ENCODE measurements around the gene RFLNA.

RFLNA gene

DNA sequence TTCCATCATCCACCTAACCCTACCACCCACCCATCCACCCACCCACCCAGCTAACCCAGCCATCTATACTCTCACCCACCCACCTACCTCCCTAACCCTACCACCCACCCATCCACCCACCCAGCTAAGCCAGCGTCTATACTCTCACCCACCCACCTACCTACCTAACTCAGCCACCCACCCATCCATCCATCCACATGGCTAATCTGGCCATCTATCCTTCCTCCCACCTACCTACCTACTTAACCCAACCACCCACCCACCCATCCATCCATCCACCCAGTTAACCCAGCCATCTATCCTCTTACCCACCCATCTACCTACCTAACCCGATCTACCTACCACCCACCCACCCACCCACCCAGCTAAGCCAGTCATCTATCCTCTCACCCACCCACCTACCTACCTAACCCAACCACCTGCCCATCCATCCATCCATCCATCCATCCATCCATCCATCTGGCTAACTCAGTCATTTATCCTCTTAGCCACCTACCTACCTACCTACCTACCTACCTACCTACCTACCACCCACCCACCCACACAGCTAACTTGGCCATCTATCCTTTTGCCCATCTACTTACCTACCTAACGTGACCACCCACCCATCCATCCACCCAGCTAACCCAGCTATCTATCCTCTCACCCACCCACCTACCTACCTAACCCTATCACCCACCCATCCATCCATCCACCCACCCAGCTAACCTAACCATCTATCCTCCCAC lies 44.1 kb downstream of the RFLNA start:
- no peak for DNase-seq

DNA sequence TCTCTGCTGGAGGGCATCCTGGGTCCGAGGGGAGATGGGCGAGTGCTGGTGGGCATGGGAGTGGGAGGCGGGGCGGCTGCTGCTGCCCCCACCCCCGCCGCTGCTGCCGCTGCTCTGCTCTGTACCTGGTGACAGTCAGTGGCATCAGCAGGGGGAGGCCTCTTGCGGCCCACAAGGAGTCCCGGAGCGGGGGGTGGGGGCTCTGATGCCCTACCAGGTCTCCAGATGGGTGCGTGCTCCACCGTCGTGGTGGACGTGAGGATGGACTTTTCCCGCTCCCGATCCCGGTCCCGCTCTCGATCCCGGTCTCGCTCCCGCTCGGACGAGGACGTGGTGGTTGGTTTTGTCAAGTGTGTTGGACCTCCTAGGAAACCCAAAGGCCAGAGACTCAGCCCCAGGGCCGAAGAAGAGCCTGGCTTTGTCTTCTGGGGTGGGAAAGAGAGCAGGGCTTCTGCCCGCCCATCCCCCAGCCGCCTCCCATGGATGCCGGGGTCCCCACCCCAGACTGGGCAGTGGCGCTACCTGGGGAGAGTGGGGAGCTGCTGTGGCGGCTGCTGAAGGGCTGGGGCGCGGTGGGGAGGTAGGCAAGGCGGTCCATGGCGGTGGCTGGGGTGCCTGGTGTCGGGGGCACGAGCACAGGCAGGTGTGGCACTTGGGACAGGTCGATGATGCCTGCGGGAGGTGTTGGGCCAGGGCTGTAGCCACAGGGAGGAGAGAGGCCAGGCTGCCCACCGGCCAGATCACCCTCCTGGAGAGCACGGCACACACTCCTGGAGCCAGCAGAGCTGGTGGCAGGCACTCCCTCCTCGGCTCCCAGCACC lies 45.4 kb downstream of the RFLNA start:
- DNase-seq = no peak

DNA sequence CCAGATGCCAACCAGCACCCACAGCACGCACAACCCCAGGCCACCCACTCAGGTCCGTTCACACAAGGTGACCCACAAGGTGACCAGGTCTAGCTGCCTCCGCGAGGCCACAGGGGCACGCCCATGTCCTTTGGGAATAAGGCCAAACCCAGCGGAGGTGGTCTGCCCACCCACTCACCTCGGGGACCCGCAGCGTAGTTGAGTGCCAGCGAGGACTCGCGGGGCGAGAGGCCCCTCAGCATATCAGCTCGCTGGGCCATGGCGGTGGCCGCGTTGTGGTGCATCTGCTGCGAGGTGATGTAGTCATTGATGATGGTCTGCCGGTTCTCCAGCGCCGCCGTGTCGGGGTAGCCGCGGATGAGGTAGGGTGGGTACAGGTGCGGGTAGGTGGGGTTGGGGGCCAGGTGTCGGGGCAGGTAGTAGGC lies 46.8 kb downstream of the RFLNA start:
- DNase-seq = no peak

DNA sequence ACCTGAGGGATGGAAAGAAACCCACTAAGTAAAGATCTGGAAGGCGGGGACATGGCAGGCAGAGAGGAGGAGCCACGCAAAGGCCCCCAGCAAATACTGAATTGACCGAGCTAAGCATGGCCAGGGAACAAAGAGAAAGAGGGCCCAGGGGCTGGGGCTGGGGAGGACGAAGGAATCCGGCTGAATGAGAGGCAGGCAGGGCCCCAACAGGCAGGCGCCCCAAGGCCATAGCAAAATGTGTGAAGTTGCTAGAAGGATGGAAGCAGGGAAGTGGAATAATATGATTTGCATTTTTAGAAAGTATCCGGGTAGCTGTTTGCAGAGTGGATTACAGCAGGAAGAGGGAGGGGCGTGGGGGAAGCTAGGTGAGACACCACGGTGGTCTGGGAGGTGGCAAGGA lies 49.1 kb downstream of the RFLNA start:
- no peak for DNase-seq

DNA sequence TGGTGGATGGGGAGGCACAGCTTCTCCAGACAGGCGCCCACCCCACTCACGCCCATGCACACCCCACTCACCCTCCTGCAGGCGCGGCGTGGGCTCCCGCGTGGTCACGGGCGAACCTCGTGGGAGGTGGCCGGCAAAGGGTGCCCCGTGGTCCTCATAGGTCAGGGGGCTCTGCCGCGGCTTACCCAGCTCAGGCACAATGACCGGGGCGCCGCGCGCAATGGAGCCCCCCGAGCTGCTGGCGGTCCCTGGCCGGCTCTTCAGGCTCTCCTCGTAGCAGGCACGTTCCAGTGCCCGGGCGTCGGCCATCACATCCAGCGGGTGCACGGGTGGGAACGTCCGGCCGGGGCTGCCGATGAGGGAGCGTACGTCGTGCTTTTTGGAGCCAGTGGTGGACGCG lies 49.6 kb downstream of the RFLNA start:
- DNase-seq = no peak

DNA sequence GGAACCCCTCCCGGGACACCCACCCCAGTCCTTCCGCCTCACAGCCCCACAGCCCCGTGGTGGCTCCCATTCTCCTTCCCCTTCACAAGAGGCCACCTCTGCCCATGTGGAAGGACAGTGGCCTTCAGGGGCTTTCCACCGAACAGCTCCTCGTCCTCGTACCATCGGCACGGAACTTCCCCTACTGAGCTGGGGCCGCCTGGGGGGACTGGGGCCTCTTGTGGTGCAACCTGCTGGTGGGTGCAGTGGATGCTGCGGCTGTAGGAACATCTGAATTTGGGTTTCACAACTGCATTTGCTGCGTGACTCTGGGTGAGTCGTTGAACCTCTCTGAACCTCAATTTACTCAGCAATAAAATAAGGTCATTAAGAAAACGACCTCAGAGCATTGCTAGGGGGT lies 50.9 kb downstream of the RFLNA start:
- peak in 1 of 2 donors; percentile 74 for DNase-seq

DNA sequence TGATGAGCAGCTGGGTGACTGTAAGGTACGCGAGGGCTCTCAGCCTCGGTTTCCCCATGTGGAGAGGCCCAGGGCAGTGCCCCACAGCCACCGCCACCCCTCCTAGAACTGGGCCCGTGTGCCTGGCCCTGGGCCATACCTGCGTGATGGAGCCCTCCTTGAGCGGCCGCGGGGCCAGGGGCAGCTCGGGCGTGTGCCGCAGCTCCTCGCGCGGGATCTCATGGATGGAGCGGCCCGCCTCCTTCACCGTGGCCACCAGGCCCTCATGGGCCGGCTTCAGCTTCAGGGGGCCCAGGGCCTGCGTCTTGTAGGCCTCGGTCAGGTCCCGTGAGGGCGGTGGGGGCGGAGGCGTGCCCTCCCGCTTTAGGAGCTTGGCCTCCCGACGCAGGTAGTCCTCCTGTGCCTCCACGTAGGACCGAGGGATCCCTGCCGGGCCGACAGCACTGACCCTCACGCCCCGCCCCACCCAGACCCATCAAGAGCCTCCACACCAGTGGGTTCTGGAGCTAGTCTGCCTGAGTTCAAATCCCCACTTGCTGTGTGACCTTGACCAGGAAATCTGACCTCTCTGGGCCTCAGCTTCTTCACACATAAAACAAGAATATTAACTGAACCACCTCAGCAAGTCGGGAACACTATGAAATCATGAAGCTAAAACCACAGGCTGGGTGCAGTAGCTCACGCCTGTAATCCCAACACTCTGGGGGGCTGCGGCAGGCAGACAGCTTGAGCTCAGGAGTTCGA lies 51.7 kb downstream of the RFLNA start:
- DNase-seq = no peak

DNA sequence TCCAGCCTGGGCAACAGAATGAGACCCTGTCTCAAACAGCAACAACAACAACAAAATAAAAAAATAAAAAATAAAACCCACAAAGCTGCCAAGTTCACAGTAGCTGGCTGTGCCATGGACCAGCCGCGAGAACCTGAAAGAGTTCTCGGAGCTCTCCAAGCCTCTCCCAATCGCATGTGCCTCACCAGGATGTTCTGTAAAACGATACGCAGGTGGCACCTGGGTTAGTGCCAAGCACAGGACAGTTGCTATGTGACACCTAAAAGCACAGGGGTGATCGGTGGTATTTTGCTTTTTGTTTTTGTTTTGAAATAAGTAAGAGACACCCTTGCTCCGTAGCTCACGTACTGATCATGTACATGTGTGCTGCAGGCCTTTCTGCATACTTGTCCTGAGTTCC lies 52.4 kb downstream of the RFLNA start:
- DNase-seq = no peak

DNA sequence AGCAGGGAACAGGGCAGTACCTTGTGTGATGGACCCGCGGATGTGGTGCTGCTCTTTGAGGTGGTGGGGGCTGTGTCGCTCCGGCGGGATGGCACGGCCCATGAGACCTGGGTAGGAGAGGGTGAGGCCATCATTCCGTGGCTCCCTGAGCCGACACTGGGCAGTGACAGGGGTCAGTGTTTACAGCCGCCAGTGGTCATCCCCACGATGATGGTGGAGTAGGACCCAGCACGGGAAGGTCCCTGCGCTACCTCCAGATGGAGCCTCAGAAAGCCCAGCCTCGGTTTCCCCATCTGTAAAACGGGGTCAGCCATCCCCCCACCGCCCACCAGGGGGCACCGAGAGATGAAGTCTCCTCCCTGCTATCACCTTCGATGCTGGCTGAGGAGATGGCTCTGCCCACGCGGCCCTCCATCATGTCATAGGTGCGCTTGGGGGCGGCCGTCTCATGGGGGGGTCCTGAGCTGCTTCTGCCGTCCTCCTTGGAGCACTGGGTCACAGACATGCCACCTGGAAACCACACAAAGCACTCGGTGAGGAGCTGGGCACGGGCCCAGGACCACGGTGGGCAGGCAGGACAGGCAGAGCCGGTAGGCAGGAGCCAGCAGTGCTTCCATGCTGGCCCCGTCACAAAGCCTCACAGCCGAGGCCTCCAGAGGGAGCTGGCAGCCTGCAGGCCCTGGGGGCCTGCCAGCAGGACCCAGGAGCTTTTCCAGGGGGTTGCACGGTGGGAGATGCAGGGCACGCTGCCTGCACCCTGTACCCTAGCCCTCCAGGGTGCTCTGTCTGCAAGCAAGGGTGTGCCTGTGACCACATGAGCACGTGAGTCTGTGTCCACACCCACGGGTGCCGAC lies 53.1 kb downstream of the RFLNA start:
- DNase-seq = no peak

DNA sequence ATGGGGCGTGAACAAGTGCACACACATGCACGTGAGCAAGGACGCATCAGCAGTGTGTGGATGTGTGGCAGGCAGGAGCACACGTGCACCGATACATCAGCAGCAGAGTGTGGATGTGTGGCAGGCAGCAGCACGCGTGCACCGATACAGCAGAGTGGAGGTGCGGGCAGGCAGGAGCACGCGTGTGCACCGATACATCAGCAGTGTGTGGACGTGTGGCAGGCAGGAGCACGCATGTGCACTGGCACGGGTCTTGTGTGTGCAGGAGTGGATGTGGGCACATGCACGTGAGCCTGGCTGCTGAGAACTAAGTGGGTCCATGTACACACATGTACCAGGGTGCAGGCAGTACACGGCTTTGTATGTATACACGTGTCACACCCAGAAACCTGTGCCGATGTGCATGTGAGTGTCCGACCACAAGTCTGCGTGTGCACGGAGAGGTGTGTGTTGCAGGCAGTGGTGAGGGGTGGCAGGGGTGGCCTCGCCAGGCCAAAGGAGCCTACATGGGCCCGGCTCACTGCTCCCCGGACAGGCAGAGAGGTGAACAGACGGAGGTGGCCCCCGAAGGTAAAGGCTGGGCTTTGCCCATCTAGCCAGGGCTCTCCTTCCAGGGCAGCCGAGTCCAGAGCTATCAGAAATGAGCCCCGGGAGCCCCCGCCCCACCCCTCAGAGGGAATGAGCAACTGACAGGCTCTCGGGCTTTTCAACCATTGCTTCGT lies 53.9 kb downstream of the RFLNA start:
- DNase-seq = no peak

DNA sequence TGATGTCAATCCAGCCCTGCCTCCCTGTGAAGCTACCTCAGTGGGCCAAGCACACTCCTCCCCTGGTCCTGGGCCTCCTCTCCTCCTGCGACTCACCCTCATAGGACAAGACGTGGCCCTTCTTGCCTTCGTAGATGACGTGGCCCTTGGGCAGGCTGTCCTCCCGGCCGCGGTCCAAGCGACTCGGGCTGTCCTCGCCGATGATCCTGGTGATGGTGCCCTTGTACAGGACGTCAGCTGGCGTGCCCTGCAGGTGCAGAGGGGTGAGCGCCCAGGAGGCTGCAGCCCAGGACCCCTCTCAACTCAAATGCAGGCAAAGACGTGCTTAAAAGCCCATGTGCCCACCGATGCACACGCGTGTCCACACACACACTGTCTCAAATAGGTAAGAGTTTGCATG lies 55.6 kb downstream of the RFLNA start:
- DNase-seq = no peak

DNA sequence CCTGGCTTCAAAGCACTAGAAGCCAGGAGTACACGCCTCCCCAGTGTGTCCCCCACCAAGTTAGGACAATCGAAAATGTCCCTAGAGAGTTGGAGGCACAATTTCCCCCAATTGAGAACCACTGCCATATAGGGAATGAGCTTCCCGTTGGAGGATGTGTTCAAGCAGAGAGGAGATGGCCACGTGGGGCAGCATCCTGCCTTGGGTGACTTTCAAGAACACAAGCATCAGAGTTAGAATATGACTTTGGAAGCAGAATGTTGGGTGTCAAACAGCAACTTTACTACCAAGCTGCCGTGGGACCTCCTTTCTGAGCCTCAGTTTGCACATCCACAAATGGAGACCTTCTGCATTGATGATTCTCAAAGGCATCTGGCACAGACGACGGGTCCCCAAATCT lies 56.5 kb downstream of the RFLNA start:
- DNase-seq = no peak

DNA sequence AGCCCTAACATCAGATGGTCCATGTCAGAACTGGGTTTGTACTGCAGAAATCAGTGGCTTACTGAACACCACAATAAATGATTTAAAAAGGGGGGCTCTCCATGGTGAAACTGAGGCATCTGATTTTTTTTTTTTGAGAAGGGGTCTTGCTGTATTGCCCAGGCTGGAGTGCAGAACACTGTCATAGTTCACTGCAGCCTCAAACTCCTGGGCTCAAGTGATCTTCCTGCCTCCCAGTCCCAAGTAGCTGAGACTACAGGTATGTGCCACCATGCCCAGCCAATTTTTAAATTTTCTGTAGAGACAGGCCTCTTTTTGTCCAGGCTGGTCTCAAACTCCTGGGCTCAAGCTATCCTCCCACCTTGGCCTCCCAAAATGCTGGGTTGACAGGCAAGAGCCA lies 57.4 kb downstream of the RFLNA start:
- no peak for DNase-seq

DNA sequence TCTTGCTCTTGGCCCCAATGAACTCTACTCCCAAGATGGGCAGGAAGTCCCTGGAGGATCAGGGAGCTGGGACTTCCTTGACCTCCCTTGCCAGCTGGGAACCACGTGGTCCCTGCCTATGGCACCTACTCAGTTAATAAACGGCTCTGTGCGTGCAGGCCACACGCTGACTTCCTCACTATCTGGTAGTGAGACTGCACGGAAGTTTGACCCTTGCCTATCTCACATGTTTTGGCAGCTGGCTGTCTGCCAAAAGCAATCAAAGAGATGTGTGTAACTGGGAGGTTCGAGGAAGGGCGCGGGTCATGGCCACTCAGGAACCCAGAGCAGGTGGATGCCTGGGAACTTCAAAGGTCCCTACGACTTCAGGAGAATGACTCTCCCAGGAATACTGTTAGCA lies 57.9 kb downstream of the RFLNA start:
- DNase-seq = peak; percentile 66 to 93

DNA sequence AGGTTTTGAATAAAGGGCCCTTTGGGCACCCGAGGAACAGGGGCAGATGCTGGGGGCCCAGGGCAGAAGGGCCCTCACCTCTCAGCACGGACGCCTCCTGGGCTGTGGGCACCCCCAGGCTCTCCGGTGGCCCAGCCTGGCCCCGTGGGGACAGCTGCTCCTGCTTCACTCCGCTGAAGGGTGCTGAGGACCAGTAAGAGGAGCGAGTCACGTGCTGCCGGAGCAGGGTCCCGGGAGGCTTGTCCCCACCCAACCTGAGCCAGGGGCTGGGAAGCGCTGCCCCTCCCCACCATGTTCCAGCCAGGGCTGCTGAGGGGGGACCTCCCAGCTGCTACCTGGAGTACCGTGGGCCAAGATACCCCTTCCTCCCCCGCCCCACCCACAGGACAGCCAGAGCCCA lies 59.5 kb downstream of the RFLNA start:
- no peak for DNase-seq

DNA sequence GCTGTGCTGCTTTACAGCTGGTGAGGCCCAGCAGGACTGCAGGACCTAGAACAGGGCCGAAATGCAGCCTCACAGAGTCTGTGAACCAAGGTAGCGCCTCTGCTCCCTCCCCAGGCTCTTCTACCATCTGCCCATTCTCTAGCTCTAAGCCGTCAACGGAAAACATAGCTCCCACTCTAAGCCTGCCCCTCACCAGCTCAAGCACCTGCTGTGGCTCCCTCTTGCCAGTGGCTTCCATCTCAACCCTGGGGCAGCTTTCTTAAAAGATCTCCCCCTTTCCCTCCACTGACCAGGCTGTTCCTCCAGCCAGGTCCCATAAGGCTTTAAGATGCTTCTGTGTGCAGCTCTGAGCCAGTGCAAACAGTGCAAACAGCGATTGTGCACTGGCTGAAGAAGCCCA lies 61.3 kb downstream of the RFLNA start:
- no peak for DNase-seq

DNA sequence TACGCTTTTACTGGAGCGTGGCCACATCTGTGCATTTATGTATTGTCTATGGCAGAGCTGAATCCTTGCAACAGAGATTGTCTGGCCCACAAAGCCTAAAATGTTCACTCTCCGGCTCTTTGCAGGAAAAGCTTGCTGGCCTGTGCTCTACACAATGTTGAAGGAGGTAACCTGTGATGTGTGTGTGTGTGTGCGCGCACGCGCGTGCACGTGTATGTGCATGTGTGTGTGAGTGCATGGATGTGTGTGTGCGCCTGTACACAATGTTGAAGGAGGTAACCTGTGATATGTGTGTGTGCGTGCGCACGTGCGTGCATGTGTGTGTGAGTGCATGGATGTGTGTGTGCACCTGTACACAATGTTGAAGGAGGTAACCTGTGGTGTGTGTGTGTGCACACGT lies 62.7 kb downstream of the RFLNA start:
- no peak for DNase-seq

DNA sequence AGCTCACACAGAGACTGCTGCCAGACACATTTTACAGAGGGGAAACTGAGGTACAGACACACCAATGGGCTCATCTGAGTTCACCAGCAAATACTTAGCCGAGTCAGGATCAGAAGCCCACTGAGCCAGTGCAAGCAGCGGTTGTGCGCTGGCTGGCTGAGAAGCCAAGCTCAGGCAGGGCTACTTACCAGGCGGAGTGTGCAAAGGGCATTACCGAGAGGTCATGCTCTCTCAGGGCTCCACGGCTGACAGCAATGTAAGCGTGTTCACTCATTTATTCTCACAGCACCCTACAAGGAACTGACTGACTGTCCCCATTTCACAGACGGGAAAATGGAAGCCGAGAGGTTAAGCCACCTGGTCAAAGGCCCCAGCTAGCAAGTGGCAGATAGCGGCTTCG lies 63.7 kb downstream of the RFLNA start:
- DNase-seq = no peak

DNA sequence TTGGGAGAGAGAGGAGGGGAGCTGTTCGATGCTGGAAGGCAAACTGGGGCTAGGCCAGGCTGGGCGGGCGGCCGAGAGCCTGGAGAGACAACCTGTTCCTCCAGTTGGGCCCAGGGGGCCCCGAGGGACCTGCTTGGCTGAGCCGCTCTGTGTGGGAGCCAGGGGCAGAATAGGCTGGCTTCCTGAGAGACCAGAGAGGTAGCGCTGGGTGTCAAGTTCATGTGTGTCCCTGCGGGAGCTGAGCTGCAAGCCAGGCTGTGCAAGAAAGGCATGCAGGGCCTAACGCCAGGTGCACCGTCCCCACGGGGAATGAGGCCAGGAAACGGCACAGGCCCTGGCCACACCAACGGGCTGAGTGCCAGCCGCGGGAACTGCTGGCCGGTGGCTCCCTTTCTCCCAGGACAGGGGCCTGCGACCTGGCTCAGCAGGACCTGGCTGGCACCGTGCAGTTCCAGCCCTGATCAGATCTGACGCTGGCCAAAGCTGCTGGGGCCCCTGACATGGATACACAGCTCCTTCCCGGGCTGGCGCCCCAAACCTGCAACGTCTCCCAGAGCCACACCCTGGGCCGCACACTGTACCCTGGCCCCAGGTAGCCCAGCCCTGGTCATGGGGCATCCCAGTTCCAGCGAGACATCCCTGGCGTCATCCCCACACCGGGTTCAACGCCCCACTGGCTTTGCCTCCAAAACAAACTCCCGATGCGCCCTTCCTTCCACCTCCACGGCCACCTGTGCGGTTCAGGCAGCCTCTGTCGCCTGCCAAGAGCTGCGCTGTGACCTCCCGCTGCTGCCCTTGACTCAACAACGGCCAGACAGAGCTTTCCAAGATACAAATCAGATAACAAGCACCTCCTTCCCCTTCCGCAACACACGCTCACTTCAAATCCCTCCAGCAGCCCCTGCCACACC lies 65.0 kb downstream of the RFLNA start:
- no peak for DNase-seq

DNA sequence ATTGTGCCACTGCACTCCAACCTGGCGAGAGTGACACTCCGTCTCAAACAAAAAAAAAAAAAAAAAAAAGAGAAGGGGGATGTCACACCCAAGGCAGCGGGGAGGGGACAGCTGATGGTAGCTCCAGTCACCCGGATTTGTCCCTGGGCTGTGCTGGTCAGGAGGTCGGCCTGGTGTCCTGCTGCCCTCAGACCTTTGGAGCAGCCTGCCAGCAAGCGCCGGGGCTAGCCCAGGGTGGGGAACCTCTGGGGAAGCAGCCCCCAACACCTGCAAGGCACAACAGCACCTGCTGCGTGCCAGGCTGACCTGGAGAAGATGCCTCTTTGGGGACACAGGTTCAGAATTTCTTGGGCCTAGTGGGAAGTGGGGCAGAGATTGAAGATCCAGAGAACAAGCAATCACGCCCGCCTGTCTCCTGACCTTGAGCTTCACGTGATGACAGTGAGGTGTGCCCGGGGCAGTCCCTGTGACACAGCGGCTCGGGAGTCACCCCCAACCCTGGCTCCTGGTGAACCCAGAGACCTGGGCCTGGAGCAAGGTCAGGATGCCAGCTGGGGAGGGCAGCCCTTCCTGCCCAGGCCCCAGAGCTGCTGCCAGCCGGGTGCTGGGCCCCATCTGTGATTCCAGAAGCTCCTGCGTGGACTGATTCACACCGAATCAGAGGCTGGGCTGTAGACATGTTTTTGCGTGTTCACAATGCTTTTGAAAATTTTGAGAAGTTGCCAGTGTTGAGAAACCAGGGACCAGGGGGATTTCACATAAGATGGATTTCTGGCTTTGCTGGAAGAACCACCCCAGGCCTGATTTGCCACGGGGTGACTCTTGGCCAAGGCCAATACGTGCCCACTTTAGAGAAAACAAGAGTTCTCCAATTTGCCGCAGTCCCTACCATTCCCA lies 66.4 kb downstream of the RFLNA start:
- no peak for DNase-seq

Measured in inflammatory macrophage (primary cell).